Fibroblast of skin of right quadriceps (primary cell): Measurements from ENCODE around the gene ST6GALNAC2.
"Not testable (repeated sequence)": the region's sequence is repeated elsewhere in the genome, so short reads cannot be mapped to it uniquely, and the experiment has no call there.

Experiments used
- DNase-seq: peaks from one replicate; pipeline ENCODE4 v3.0.0-alpha.2; 2013

The ST6GALNAC2 gene

DNA sequence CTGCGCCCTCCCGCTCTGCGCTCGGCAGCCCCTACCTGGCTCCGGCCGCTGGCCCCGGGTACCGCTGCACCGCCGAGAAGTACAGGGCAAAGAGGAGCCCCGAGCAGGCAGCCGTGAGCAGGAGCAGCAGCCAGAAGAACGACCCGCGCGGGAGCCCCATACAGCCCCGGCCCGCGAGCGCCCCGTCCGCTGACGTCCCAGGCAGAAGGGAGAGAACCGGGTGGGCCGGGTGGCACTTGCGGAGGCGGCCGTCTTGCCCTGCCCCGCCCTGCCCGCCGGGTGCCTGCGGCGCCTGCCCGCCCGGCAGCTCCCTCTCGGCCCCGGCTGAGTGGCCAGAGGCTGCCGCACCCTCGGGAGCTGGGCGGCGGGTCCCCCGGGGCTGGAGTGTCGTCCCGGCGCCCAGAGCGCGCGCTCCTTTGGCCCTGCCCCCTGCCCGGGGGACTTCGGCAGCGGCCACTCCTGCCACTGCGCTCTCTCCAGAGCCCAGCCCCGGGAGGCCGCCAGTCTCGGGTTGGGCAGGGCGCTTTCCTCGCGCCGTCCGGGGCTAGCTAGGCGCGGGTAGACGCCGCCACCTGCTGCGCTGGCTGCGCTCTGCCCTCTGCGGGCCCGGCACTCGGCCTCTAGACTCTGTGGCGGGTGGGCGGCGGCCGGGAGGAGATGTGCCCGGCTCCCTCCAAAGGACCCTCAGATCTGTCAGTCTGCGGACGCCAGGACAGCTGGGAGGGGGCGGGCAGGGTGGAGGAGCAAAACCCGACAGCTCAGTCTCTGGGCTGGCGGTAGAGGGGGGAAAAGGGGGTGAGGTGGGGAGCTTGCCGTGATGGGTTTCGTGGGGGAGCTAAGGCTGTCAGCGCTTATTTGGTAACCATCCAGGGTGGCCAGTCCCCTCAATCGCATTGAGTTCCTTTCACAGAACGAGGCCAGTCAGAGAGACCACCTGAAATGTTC is at the start of gene ST6GALNAC2:
ST6GALNAC2 (minus strand) TSS at position 212 of the 945 bp plus-strand sequence; CDS start at position 160, 52 bp downstream.
- DNase-seq = no peak

GRCh38 chr17:76635039-76635438 is 49.4 kb upstream of the ST6GALNAC2 start:
- no peak for DNase-seq

DNA sequence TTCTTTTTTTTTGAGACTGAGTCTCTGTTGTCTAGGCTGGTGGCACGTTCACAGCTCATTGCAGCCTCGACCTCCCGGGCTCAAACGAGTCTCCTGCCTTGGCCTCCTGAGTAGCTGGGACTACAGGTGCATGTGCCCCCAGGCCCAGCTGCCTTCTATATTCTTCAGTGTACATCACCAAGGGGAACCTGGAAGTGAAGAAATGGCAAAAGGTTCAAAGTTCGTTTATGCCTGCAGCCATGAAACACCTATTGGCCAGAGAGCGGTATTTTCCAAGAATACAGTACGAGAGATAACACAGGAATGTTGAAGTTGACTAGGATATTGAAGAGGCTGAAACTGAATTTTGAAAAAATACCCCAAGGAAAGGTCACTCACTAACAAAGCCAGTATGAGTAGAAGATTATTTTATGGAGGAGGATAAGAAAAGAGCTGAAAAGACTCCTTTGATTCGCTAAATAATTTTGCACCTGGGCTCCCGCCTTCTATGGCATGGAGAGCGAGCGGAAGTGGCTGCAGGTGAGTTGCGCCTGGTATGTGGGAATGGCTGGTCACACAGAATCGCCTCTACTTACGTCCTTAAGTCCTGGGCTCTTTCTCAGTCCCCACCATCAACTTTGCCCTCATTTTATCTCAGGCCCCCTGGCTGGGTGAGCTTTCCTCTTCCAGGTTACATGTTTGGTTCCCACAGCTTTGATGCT is 48.1 kb upstream of the ST6GALNAC2 start:
- no peak for DNase-seq

GRCh38 chr17:76631821-76632565 is 46.3 kb upstream of the ST6GALNAC2 start:
- no peak for DNase-seq

DNA sequence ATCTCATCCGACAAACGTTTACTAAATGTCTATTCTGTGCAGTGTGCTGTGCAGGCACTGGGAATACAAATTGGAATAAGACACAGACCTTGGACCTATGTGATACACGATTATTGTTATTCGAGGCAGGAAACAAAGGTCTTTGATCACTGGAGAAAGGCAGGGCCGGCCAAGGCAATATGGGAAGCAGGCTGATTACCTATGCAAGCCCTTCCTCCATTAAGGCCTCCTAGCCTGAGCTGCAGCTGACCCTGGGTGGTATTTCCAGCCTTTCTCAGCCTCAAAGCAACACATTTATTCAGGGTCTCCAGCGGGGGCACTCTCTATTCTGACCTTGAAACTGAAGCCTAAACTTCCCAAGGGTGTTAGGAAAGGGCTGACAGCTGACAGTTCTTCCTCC is 44.5 kb upstream of the ST6GALNAC2 start:
- no peak for DNase-seq

DNA sequence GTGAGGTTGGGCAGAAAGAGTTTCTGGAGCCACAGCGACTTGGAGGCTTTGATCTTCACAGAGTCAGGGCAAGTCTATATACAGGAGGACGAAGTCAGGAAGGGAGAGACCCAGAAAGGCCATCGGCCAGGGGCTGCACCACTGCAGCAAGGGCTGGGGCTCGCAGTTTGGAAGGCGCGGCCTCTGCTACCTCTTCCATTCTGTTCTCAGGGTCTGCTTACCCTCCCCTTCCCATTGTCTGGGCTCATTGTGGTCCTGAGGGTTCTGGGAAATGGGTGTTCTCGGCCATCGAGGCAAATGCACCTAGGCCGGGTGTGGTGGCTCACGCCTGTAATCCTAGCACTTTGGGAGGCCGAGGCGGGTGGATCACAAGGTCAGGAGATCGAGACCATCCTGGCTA is 41.9 kb upstream of the ST6GALNAC2 start:
- no peak for DNase-seq

GRCh38 chr17:76626442-76626841 is 40.8 kb upstream of the ST6GALNAC2 start:
- DNase-seq = no peak

DNA sequence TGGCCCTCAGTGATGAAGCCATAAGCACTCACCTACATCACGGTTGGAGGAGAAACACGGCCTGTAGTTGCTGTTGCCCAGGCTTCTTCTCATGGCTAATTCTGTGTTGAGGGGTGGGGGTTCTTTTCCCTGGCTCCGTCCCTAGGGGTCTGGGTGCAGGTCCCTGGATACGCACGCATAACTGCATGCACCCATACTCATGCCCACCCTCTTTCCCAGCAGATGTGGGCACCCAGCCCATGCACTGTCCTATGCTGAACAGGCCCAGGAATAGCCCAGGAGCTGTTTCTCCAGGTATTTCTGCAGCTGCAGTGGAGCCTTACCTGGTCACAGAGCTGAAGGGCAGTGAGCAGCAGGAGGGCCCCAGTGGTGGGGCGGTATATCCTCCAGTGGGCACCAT is 39.8 kb upstream of the ST6GALNAC2 start:
- no peak for DNase-seq

DNA sequence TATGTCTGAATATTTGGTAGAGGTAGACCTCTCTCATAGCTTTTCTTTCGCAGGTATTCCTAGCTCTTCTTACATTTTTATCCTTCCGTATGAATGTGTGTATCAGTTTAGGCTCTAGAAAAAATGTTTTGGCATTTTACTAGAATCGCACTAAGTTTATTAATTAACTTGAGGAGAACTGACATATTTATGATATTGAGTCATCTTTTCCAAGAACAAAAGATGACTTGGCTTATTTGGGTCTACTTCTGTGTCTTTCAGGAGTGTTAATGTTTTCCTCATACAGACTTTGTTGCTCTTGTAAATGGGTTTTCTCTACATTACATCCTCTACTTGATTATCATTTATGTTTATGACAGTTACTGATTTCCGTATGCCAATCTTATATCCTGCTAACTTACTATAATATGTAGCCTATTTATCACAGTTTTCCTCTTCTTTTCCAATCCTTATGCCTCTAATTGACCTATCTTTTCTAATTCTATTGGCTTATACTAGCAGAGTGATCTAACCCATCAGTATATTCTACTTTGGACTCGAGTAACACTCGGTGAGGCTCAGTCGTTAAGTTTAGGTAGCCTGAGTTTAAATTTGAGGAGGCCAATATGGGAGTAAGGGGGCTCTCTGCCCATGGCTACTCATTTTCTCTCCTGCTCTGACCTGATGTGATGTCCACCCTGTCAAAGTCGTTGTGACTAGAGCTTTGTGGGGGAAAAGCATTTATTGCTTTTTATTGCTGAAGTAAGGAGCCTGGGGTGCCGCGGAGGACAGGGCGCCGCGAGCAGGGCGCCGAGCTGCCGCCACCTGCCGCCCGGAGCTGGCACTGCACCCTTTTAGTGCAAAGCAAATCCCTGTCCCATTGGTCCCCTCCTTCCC is 37.8 kb upstream of the ST6GALNAC2 start:
- DNase-seq = peak; percentile 66

GRCh38 chr17:76617838-76618237 is 32.2 kb upstream of the ST6GALNAC2 start:
- no peak for DNase-seq

DNA sequence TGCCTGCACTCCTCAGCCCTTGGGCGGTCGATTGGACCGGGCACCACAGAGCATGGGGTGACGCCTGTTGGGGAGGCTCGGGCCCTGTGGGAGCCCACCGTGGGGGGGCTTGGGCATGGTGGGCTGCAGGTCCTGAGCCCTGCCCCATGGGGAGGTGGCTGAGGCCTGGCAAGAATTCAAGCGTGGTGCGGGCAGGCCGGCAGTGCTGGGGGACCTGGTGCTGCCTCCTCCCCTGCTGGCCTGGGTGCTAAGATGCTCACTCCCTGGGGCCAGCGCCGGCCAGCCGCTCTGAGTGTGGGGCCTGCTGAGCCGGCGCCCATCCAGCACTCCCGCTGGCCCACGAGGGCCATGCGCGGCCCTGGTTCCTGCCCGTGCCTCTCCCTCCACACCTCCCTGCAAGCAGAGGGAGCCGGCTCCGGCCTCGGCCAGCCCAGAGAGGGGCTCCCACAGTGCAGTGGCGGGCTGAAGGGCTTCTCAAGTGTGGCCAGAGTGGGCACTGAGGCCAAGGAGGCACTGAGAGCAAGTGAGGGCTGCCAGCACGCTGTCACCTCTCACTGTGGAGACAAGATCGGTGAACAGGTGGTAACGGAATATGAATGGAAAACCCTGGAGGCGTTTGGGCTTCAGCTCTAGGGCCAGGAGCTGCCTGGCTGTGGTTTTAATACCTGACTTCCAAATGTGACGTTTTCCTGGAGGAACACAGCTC is 29.4 kb upstream of the ST6GALNAC2 start:
- DNase-seq = no peak

GRCh38 chr17:76614064-76614759 is 28.6 kb upstream of the ST6GALNAC2 start:
- DNase-seq = peak; percentile 49

DNA sequence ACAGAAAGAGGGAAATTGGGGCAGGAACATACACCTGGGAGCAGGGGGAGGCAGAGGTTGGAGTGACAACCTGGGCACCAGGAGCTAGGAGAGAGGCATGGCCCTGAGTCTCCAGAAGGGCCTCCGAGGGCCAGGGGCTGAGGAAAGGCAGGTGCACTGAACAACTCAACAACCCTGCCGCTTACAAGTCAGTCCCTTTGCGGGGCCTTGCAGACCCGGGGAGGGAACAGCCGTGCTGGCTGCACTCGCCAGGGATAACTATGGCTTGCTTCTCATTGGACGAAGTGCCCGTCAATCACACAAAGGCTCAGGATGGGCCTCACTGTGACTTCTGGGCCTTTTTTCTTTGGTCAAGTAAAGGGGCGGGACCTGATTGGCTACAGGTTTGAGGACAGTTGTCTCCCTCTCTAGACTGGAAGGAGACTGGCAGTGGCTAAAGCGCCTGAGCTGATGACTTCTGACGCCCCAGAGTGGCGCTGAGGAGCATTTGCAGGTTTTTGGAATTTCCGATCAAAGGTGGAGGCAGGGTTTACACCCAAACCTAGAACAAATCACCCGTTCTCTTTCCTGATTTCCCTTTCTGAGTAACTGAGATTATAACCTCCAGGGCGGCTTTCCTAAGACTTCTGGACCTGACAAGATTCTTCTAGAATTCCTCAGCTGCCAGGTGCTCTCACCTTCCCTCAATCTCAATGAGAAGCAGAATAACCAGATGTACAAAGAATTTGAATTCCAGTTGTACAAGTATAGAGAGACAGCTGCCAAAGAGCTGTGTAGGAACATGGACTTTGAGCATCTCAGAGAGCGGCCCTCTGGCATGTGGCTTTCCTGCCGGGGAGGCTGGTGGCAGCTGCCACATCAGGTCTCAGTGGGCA is 27.6 kb upstream of the ST6GALNAC2 start:
- no peak for DNase-seq

- DNase-seq = no peak
Observed at GRCh38 chr17:76612465-76612864, 26.8 kb upstream of the ST6GALNAC2 start.

GRCh38 chr17:76611758-76612157 is 26.1 kb upstream of the ST6GALNAC2 start:
- DNase-seq = no peak

DNA sequence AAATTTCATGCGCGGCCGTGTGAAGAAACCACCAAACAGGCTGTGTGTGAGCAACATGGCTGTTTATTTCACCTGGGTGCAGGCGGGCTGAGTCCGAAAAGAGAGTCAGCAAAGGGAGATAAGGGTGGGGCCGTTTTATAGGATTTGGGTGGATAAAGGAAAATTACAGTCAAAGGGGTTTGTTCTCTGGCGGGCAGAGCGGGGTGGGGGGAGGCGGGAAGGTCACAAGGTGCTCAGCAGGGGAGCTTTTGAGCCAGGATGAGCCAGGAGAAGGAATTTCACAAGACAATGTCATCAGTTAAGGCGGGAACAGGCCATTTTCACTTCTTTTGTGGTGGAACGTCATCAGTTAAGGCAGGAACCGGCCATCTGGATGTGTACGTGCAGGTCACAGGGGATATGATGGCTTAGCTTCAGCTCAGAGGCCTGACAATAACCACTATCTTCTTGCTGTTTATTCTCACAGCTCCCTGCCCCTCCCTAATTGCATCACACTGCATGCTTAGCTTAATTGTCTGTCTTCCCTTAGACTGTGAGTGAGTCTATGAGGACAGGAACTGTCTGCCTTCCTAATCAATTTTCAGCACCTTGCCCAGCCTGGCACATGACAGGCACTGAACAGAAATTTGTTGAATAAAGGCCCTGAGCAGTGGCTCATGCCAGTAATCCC is 25.6 kb upstream of the ST6GALNAC2 start:
- not testable (repeated sequence) for DNase-seq

GRCh38 chr17:76606685-76607084 is 21.0 kb upstream of the ST6GALNAC2 start:
- not testable (repeated sequence) for DNase-seq

- no peak for DNase-seq
Observed at GRCh38 chr17:76601065-76601464, 15.4 kb upstream of the ST6GALNAC2 start.
